ENCODE results near the gene NT5DC4.

The NT5DC4 gene

GRCh38 chr2:112756207-112756606 is 35.4 kb downstream of the NT5DC4 start:
- no peak for DNase-seq

- no peak for DNase-seq
Observed at GRCh38 chr2:112757265-112757664, 36.4 kb downstream of the NT5DC4 start.

- DNase-seq = no peak
Observed at GRCh38 chr2:112758711-112759110, 37.9 kb downstream of the NT5DC4 start.

GRCh38 chr2:112760149-112760548 is 39.3 kb downstream of the NT5DC4 start:
- no peak for DNase-seq

GRCh38 chr2:112762276-112762675 is 41.5 kb downstream of the NT5DC4 start:
- no peak for DNase-seq

GRCh38 chr2:112764071-112765044 is 43.5 kb downstream of the NT5DC4 start, which contains the start of gene CKAP2L:
Gene CKAP2L, minus strand, starts transcription at chr2:112764609. Its CDS starts 11 bp downstream, at chr2:112764598.
- peak; percentile 96 for DNase-seq

- no peak for DNase-seq
Observed at GRCh38 chr2:112765251-112765650, 44.4 kb downstream of the NT5DC4 start.

GRCh38 chr2:112767693-112768330 is 47.0 kb downstream of the NT5DC4 start:
- DNase-seq = no peak

- DNase-seq = no peak
Observed at GRCh38 chr2:112768432-112768831, 47.6 kb downstream of the NT5DC4 start.

- no peak for DNase-seq
Observed at GRCh38 chr2:112772322-112772721, 51.5 kb downstream of the NT5DC4 start.

- no peak for DNase-seq
Observed at GRCh38 chr2:112772911-112773475, 52.2 kb downstream of the NT5DC4 start.

- no peak for DNase-seq
Observed at GRCh38 chr2:112773556-112773955, 52.7 kb downstream of the NT5DC4 start.

GRCh38 chr2:112774536-112775285 is 53.9 kb downstream of the NT5DC4 start:
- no peak for DNase-seq

GRCh38 chr2:112776113-112776512 is 55.3 kb downstream of the NT5DC4 start:
- DNase-seq = no peak

GRCh38 chr2:112777036-112777435 is 56.2 kb downstream of the NT5DC4 start:
- no peak for DNase-seq

- no peak for DNase-seq
Observed at GRCh38 chr2:112779598-112779997, 58.8 kb downstream of the NT5DC4 start.

- DNase-seq = no peak
Observed at GRCh38 chr2:112782234-112782799, 61.5 kb downstream of the NT5DC4 start.

- DNase-seq = no peak
Observed at GRCh38 chr2:112783187-112783714, 62.4 kb downstream of the NT5DC4 start.

GRCh38 chr2:112784199-112785189 is 63.7 kb downstream of the NT5DC4 start, which contains the start of gene IL1A:
Gene IL1A, minus strand, starts transcription at chr2:112784493. Its CDS starts 723 bp downstream, at chr2:112783770.
- no peak for DNase-seq

- DNase-seq = no peak
Observed at GRCh38 chr2:112787294-112787693, 66.5 kb downstream of the NT5DC4 start.
